Sigmoid colon (tissue), 7 donors: ENCODE measurements around the gene KBTBD12. TPM values are rescaled to one million over a fixed set of nuclear protein-coding genes. Genes with fewer than 3 reads are reported as not detected.

ENCODE experiments used
- DNase-seq: peaks from one replicate; pipeline ENCODE4 v3.0.0-alpha.2; 2019
- H3K27ac ChIP-seq, 4 donors: fragments of 200-600 bp; sonication (generic); one replicate each; pipeline ENCODE4 v1.5.1; 2016 to 2019; ENCODE audit warnings: mild to moderate bottlenecking in 1 of 4
- H3K27me3 ChIP-seq, 3 donors: fragments of 200-600 bp; sonication (generic); one replicate each; pipeline ENCODE4 v1.5.1; 2019; ENCODE audit warnings: mild to moderate bottlenecking in 1 of 3
- H3K36me3 ChIP-seq, 4 donors: fragments of 200-600 bp; sonication (generic); one replicate each; pipeline ENCODE4 v1.5.1; 2016 to 2019
- H3K4me1 ChIP-seq, 4 donors: fragments of 200-600 bp; sonication (generic); one replicate each; pipeline ENCODE4 v1.5.1; 2017 to 2019
- H3K4me3 ChIP-seq, 4 donors: fragments of 200-600 bp; sonication (generic); one replicate each; pipeline ENCODE4 v1.5.1; 2017 to 2019; ENCODE audit warnings: mild to moderate bottlenecking in 2 of 4, moderate library complexity in 1 of 4
- H3K9me3 ChIP-seq, 4 donors: fragments of 200-600 bp in 3 of 4; sonication (generic) in 3 of 4; one replicate each; pipeline versions ENCODE4 v1.5.1 to v1.6.1; 2013 to 2019
- CTCF ChIP-seq, 4 experiments: fragments of 450-650 bp in 3 of 4; fragments of 200-600 bp in 1 of 4; IDR thresholded peaks; one replicate each; pipeline ENCODE4 v1.5.1; 2016 to 2019; ENCODE audit warnings: antibody characterized with exemption in 4 of 4, mild to moderate bottlenecking in 3 of 4, moderate library complexity in 2 of 4
- EP300 ChIP-seq, 4 donors: sonication (generic); formaldehyde crosslinking; IDR thresholded peaks; one replicate each; pipeline ENCODE4 v1.6.1; 2017; ENCODE audit warnings: antibody characterized with exemption in 4 of 4
- POLR2A ChIP-seq, 2 donors: fragments of 450-650 bp; IDR thresholded peaks; one replicate each; pipeline ENCODE4 v1.6.1; 2016; ENCODE audit warnings: antibody characterized with exemption in 2 of 2, mild to moderate bottlenecking in 2 of 2, moderate library complexity in 2 of 2
- POLR2AphosphoS5 ChIP-seq, 4 donors: sonication (generic); formaldehyde crosslinking; IDR thresholded peaks; one replicate each; pipeline ENCODE4 v1.6.1; 2017; ENCODE audit warnings: antibody characterized with exemption in 4 of 4
- WGBS, 2 donors: extraction: QIAGEN DNeasy Blood & Tissue Kit; methylation state at CpG; one replicate each; pipeline ENCODE4 v1.1.7; 2013; 5-methylcytosine and 5-hydroxymethylcytosine counted together
- intact Hi-C: fragments of 100-400 bp; cut with DNase I; formaldehyde crosslinking; loops from one replicate; pipeline ENCODE4 v1.15.1; 2023
- polyA plus RNA-seq, 3 donors: library from polyadenylated mRNA; stranded (reverse); fragments of 200-250 nt; gene quantifications; one replicate each; pipeline ENCODE4 v1.2.3, GENCODE V29; 2013
- total RNA-seq, 4 donors: library from RNA; depleted of rRNA; stranded (reverse); fragments of >200 nt; gene quantifications; one replicate each; pipeline ENCODE4 v1.1.0, GENCODE V29; 2016
- donor health status: healthy with polysubstance abuse.
- donor health status: Bipolar disorder and iron deficiency.
- donor health status: healthy.

Gene KBTBD12
- total and polyA plus RNA-seq, 7 donors, result 1.3 to 5.9 (median 2.5) TPM

- no peaks in the 10 kb centered on the region for H3K4me1 ChIP-seq
- no peak for DNase-seq
- intact Hi-C loops, result no loop called here
- H3K4me3 ChIP-seq, result no peak overlapping the region
- no peaks in the 10 kb centered on the region for H3K9me3 ChIP-seq
- no peaks in the 10 kb centered on the region for H3K36me3 ChIP-seq
- WGBS, 2 donors, result 95% methylated on average over 7 of the region's 7 CpGs
- H3K27me3 ChIP-seq, result no peaks in the 10 kb centered on the region
- TF ChIP-seq CTCF (IDR thresholded peaks at IDR 0.05) (no peak), EP300 (IDR thresholded peaks at IDR 0.05) (no peak), POLR2A (IDR thresholded peaks at IDR 0.05) (no peak), POLR2AphosphoS5 (IDR thresholded peaks at IDR 0.05) (no peak)
- no peak overlapping the region for H3K27ac ChIP-seq
These were observed 82.0 kb downstream of the KBTBD12 start for GRCh38 chr3:127997016-127997415.

DNA sequence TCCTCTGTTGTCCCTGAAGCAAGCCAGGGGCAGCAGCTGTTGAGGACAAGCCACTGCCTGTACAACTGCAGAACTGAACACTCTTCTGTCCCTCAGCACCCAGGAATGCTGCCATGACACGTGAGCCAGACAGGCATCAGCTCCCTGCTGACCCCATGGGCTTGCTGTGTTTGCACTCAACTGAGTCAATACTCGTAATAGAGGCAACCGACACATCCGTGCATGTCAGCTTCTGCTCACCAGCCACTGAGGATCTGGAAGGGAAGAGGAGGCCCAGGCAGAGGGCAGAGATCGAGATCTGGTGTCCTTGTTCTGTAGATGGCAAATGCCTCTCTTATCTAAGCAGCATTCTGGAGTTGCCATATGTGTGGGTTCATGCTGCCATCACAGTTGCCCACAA is 82.9 kb downstream of the KBTBD12 start:
- H3K36me3 ChIP-seq, result no peaks in the 10 kb centered on the region
- intact Hi-C loops, result no loop called here
- no peak overlapping the region for H3K27ac ChIP-seq
- 81 to 83% methylated on average over 5 of the region's 5 CpGs for WGBS, 2 donors
- no peaks in the 10 kb centered on the region for H3K27me3 ChIP-seq
- no peak for DNase-seq
- H3K4me1 ChIP-seq, result no peaks in the 10 kb centered on the region
- H3K4me3 ChIP-seq, result no peak overlapping the region
- TF ChIP-seq POLR2A (IDR thresholded peaks at IDR 0.05) (no peak), POLR2AphosphoS5 (IDR thresholded peaks at IDR 0.05) (no peak), EP300 (IDR thresholded peaks at IDR 0.05) (no peak), CTCF (IDR thresholded peaks at IDR 0.05) (no peak)
- H3K9me3 ChIP-seq, result no peaks in the 10 kb centered on the region

- H3K9me3 ChIP-seq, result no peaks in the 10 kb centered on the region
- H3K27ac ChIP-seq, result no peak overlapping the region
- 86 to 90% methylated on average over 3 of the region's 3 CpGs for WGBS, 2 donors
- DNase-seq, result no peak
- no peaks in the 10 kb centered on the region for H3K36me3 ChIP-seq
- H3K27me3 ChIP-seq, result no peaks in the 10 kb centered on the region
- no peak overlapping the region for H3K4me3 ChIP-seq
- H3K4me1 ChIP-seq, result no peaks in the 10 kb centered on the region
- intact Hi-C loops, result no loop called here
- TF ChIP-seq CTCF (IDR thresholded peaks at IDR 0.05), result no peak
- no peak for TF ChIP-seq EP300 (IDR thresholded peaks at IDR 0.05)
- no peak for TF ChIP-seq POLR2AphosphoS5 (IDR thresholded peaks at IDR 0.05)
- no peak for TF ChIP-seq POLR2A (IDR thresholded peaks at IDR 0.05)
These were observed 83.6 kb downstream of the KBTBD12 start for GRCh38 chr3:127998596-127998995.

GRCh38 chr3:127999509-128000106 is 84.6 kb downstream of the KBTBD12 start:
- intact Hi-C loops, result no loop called here
- Histone ChIP-seq H3K36me3 (no peaks in the 10 kb centered on the region), H3K4me1 (no peaks in the 10 kb centered on the region), H3K27me3 (no peaks in the 10 kb centered on the region), H3K4me3 (no peak overlapping the region), H3K9me3 (no peaks in the 10 kb centered on the region), H3K27ac (no peak overlapping the region)
- WGBS, 2 donors, result 93% methylated on average over 6 of the region's 6 CpGs
- TF ChIP-seq EP300 (IDR thresholded peaks at IDR 0.05), result no peak
- TF ChIP-seq POLR2A (IDR thresholded peaks at IDR 0.05), result no peak
- no peak for TF ChIP-seq POLR2AphosphoS5 (IDR thresholded peaks at IDR 0.05)
- no peak for TF ChIP-seq CTCF (IDR thresholded peaks at IDR 0.05)
- no peak for DNase-seq

DNA sequence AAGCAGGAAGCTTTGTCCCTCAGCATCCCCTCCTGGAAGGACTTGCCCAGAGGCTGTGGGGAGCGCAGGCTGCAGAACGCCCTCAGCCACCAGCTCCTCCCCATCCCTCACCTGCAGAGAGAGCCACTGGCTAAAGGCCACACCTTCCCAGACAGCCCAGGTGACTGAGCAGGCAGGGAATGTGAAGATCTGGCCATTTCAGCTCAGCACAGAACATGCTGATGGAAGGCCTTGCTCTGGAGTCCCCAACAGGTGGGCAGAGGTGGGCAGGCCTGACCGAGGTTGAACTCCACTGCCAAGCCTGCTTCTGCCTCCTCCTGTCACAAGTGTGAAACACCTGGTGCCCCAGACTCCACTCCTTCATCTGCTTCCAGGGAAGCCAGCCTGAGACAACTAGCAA is 86.5 kb downstream of the KBTBD12 start:
- Histone ChIP-seq H3K27me3 (peaks cover 0 to 11% (median 4%) of the 10 kb centered on the region in 3 donors), H3K4me1 (no peaks in the 10 kb centered on the region), H3K4me3 (no peak overlapping the region), H3K9me3 (no peaks in the 10 kb centered on the region), H3K36me3 (no peaks in the 10 kb centered on the region), H3K27ac (no peak overlapping the region)
- intact Hi-C loops, result no loop called here
- DNase-seq, result no peak
- TF ChIP-seq POLR2AphosphoS5 (IDR thresholded peaks at IDR 0.05) (no peak), EP300 (IDR thresholded peaks at IDR 0.05) (no peak)
- WGBS, 2 donors, result 30 to 56% methylated on average over 3 of the region's 3 CpGs
